Nephron progenitor cell (in vitro differentiated cells): ENCODE data around the gene SLC16A8.
"Not testable (repeated sequence)": the region's sequence is repeated elsewhere in the genome, so short reads cannot be mapped to it uniquely, and the experiment has no call there.

Experiments
- DNase-seq: peaks from one replicate; pipeline ENCODE4 v3.0.0; 2021
- H3K27ac Mint-ChIP-seq: 2 replicates; pipeline ENCODE4 v1.8.0; 2021; ENCODE audit warnings: mild to moderate bottlenecking, moderate library complexity, mixed read lengths
- H3K27me3 Mint-ChIP-seq: 2 replicates; pipeline ENCODE4 v1.8.0; 2021; ENCODE audit warnings: mild to moderate bottlenecking, low read depth, mixed read lengths; ENCODE audit not compliant: poor library complexity
- H3K36me3 Mint-ChIP-seq: 2 replicates; pipeline ENCODE4 v1.8.0; 2021; ENCODE audit warnings: low read depth, mixed read lengths
- H3K4me1 Mint-ChIP-seq: 2 replicates; pipeline ENCODE4 v1.8.0; 2021; ENCODE audit warnings: mixed read lengths
- H3K4me3 Mint-ChIP-seq: 2 replicates; pipeline ENCODE4 v1.8.0; 2021; ENCODE audit warnings: mild to moderate bottlenecking, moderate library complexity, mixed read lengths
- H3K9me3 Mint-ChIP-seq: 2 replicates; pipeline ENCODE4 v1.8.0; 2021; ENCODE audit warnings: mild to moderate bottlenecking, moderate library complexity, mixed read lengths
- CTCF ChIP-seq: fragments of 200-600 bp; sonication (generic); IDR thresholded peaks from 2 replicates; pipeline ENCODE4 v1.5.0; 2021; ENCODE audit warnings: antibody characterized with exemption

The SLC16A8 gene

GRCh38 chr22:38124236-38124974, 40.4 kb upstream of the SLC16A8 start:
- TF ChIP-seq CTCF = no peak
- Mint-ChIP-seq H3K27me3 (no peaks in the 10 kb centered on the region), H3K36me3 (no peaks in the 10 kb centered on the region), H3K27ac (peak overlapping the region; percentile 15), H3K4me3 (no peak overlapping the region), H3K4me1 (peaks cover 18% of the 10 kb centered on the region), H3K9me3 (no peaks in the 10 kb centered on the region)
- no peak for DNase-seq

GRCh38 chr22:38122616-38123015, 38.6 kb upstream of the SLC16A8 start:
- TF ChIP-seq CTCF = no peak
- Mint-ChIP-seq H3K4me1 (peaks cover 18% of the 10 kb centered on the region), H3K4me3 (no peak overlapping the region), H3K27ac (no peak overlapping the region), H3K9me3 (no peaks in the 10 kb centered on the region), H3K36me3 (no peaks in the 10 kb centered on the region), H3K27me3 (no peaks in the 10 kb centered on the region)
- no peak for DNase-seq

GRCh38 chr22:38120359-38121110, 36.6 kb upstream of the SLC16A8 start:
- Mint-ChIP-seq H3K4me1 (peaks cover 6% of the 10 kb centered on the region), H3K27ac (no peak overlapping the region), H3K27me3 (no peaks in the 10 kb centered on the region), H3K36me3 (no peaks in the 10 kb centered on the region), H3K9me3 (no peaks in the 10 kb centered on the region), H3K4me3 (no peak overlapping the region)
- no peak for TF ChIP-seq CTCF
- no peak for DNase-seq

GRCh38 chr22:38118747-38119146, 34.8 kb upstream of the SLC16A8 start:
- not testable (repeated sequence) for H3K4me1 Mint-ChIP-seq, DNase-seq, H3K36me3 Mint-ChIP-seq, H3K9me3 Mint-ChIP-seq, H3K27me3 Mint-ChIP-seq, H3K27ac Mint-ChIP-seq, H3K4me3 Mint-ChIP-seq

- no peak overlapping the region for H3K27ac Mint-ChIP-seq
Observed at GRCh38 chr22:38118182-38118581, 34.2 kb upstream of the SLC16A8 start.

GRCh38 chr22:38117556-38117955, 33.6 kb upstream of the SLC16A8 start:
- not testable (repeated sequence) for H3K9me3 Mint-ChIP-seq, H3K27ac Mint-ChIP-seq, H3K27me3 Mint-ChIP-seq, H3K4me3 Mint-ChIP-seq, H3K36me3 Mint-ChIP-seq, H3K4me1 Mint-ChIP-seq, DNase-seq

More at GRCh38 chr22:38118182-38118581, 34.2 kb upstream of the SLC16A8 start:
- Mint-ChIP-seq H3K27me3 (no peaks in the 10 kb centered on the region), H3K9me3 (no peaks in the 10 kb centered on the region), H3K4me1 (peaks cover 5% of the 10 kb centered on the region), H3K36me3 (no peaks in the 10 kb centered on the region), H3K4me3 (no peak overlapping the region)
- DNase-seq = no peak
- no peak for TF ChIP-seq CTCF
